HG02759 (cell line): ENCODE measurements around the gene MAP2K5.

Experiments
- ATAC-seq: cut with Tn5 transposase; IDR thresholded peaks from one replicate; pipeline ENCODE4 v1.9.1; 2021; ENCODE audit warnings: mild to moderate bottlenecking, moderate library complexity; ENCODE audit not compliant: unreplicated experiment

The MAP2K5 gene

GRCh38 chr15:67850336-67850735, 307.8 kb downstream of the MAP2K5 start:
- no peak for ATAC-seq

GRCh38 chr15:67850994-67851571, 308.6 kb downstream of the MAP2K5 start:
- ATAC-seq: no peak

GRCh38 chr15:67852418-67852817, 309.9 kb downstream of the MAP2K5 start:
- ATAC-seq: no peak

GRCh38 chr15:67853454-67853853, 311.0 kb downstream of the MAP2K5 start:
- no peak for ATAC-seq

GRCh38 chr15:67854358-67854757, 311.9 kb downstream of the MAP2K5 start:
- no peak for ATAC-seq

- ATAC-seq: no peak
Measured at GRCh38 chr15:67855842-67856241, 313.3 kb downstream of the MAP2K5 start.
